Thyroid gland (tissue), 4 donors: ENCODE results near the gene TBC1D8.

Experiments used
- POLR2A ChIP-seq, 2 donors: fragments of 450-650 bp; IDR thresholded peaks; one replicate each; pipeline ENCODE4 v1.6.1; 2017; ENCODE audit warnings: antibody characterized with exemption in 2 of 2, mild to moderate bottlenecking in 2 of 2, moderate library complexity in 1 of 2
- TF ChIP-seq, protein P1 (sequence below), 6 experiments: fragments of 200-600 bp in 3 of 6; fragments of 450-650 bp in 3 of 6; sonication (generic) in 3 of 6; IDR thresholded peaks; one replicate each; pipeline ENCODE4 v1.5.1; 2016 to 2019; ENCODE audit warnings: antibody characterized with exemption in 6 of 6, mild to moderate bottlenecking in 2 of 6, inconsistent platforms in 1 of 6, moderate library complexity in 1 of 6

DNA sequence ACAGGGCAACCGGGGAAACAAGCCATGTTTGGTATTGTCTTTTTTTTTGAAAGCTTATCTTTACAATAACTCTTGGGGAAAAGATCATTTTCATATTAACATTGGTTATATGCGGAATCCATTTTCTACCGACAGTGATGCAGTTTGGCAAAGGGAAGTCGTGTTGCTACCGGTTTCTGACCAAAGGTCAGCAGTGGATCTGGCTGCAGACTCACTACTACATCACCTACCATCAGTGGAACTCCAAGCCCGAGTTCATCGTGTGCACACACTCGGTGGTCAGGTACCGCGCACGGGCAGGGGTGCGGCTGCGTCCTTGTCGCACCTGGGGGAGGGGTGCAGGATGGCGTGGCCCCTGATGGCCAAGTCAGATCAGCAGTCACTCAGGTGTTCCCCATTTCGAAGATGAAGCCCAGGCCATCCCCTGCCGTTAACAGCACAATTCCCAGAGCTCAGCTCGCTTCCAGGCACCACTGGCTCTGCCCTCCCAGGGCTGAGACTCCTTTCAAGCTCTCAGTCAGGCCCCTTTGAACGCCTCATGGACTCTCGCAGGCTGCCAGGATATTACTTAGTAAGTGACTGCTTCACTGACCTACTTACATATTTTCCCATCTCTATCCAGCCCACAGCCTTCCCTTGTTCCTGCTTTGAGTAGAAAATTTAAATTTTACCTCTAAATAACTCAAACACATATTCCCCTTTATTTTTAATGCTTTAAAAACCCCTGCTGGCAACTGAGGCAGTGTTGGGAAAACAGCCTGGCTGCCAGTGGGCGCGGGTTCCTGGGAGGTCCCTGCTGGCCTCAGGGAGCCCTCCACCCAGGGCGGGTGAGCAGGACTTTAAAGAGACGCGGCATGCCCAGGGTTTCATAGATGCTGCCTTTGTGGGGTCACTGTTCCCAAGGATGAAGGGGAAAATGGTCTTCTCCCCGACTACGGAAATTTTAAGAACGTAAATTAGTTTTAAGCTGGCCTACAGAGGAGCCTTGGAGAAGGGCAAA, 182.7 kb downstream of the TBC1D8 start:
- TF ChIP-seq, protein P1, sequence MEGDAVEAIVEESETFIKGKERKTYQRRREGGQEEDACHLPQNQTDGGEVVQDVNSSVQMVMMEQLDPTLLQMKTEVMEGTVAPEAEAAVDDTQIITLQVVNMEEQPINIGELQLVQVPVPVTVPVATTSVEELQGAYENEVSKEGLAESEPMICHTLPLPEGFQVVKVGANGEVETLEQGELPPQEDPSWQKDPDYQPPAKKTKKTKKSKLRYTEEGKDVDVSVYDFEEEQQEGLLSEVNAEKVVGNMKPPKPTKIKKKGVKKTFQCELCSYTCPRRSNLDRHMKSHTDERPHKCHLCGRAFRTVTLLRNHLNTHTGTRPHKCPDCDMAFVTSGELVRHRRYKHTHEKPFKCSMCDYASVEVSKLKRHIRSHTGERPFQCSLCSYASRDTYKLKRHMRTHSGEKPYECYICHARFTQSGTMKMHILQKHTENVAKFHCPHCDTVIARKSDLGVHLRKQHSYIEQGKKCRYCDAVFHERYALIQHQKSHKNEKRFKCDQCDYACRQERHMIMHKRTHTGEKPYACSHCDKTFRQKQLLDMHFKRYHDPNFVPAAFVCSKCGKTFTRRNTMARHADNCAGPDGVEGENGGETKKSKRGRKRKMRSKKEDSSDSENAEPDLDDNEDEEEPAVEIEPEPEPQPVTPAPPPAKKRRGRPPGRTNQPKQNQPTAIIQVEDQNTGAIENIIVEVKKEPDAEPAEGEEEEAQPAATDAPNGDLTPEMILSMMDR (IDR thresholded peaks at IDR 0.05) = no peak
- no peak for TF ChIP-seq POLR2A (IDR thresholded peaks at IDR 0.05)
